Naive thymus-derived CD8-positive, alpha-beta T cell (primary cell): ENCODE data around the gene RPLP2. TPM values are rescaled to one million over a fixed set of nuclear protein-coding genes. Genes with fewer than 3 reads are reported as not detected.

Experiments
- polyA plus RNA-seq, 3 donors: library from polyadenylated mRNA; unstranded; fragments of 300-500 nt; fragmentation: Illumina TruSeq; gene quantifications; one replicate each; pipeline ENCODE4 v1.2.3, GENCODE V29; 2021
- total RNA-seq, 8 experiments: library from RNA in 2 of 8; stranded (reverse) in 2 of 8; gene quantifications; one replicate each; pipeline ENCODE4 v1.2.3 and lab custom pipeline; 2021 to 2026

RPLP2 gene
- total and polyA plus RNA-seq, 5 experiments from 2014 or later: 4,080 to 5,522 (median 5,338) TPM

Other genes starting within 250 kb of the RPLP2 start
- 1 to 10 TPM; 6.5 to 7.2 TPM for gene LMNTD2, start 249.2 kb upstream of the RPLP2 start, total RNA-seq
- 1 to 10 TPM in 1 of 3 donors, under 1 TPM in 2; 0.96 to 1.9 (median 0.99) TPM for gene LMNTD2, start 249.2 kb upstream of the RPLP2 start, polyA plus RNA-seq
- 10 to 100 TPM; 33.7 to 37.6 TPM for gene RASSF7, start 249.0 kb upstream of the RPLP2 start, total RNA-seq
- 10 to 100 TPM; 22.5 to 32.3 (median 24.2) TPM for gene RASSF7, start 249.0 kb upstream of the RPLP2 start, polyA plus RNA-seq
- gene PHRF1, start 233.5 kb upstream of the RPLP2 start, total RNA-seq: 10 to 100 TPM; 48.9 to 54.7 TPM
- gene PHRF1, start 233.5 kb upstream of the RPLP2 start, polyA plus RNA-seq: 10 to 100 TPM in 1 of 3 donors, 1 to 10 TPM in 2; 3.5 to 19.8 (median 6.7) TPM
- gene IRF7, start 194.0 kb upstream of the RPLP2 start, total RNA-seq: 10 to 100 TPM; 55.0 to 55.2 TPM
- 10 to 100 TPM; 19.8 to 38.6 (median 25.3) TPM for gene IRF7, start 194.0 kb upstream of the RPLP2 start, polyA plus RNA-seq
- not detected for gene CDHR5, start 185.0 kb upstream of the RPLP2 start, total RNA-seq
- gene CDHR5, start 185.0 kb upstream of the RPLP2 start, polyA plus RNA-seq: not detected
- gene SCT, start 182.8 kb upstream of the RPLP2 start, total RNA-seq: not detected
- not detected for gene SCT, start 182.8 kb upstream of the RPLP2 start, polyA plus RNA-seq
- 1 to 10 TPM; 1.2 to 1.4 TPM for gene DRD4, start 172.7 kb upstream of the RPLP2 start, total RNA-seq
- not detected for gene DRD4, start 172.7 kb upstream of the RPLP2 start, polyA plus RNA-seq
- 10 to 100 TPM; 46.5 to 51.0 TPM for gene DEAF1, start 114.7 kb upstream of the RPLP2 start, total RNA-seq
- 10 to 100 TPM; 27.0 to 58.2 (median 27.9) TPM for gene DEAF1, start 114.7 kb upstream of the RPLP2 start, polyA plus RNA-seq
- 10 to 100 TPM; 46.0 to 49.2 TPM for gene TMEM80, start 114.2 kb upstream of the RPLP2 start, total RNA-seq
- 10 to 100 TPM; 22.2 to 44.6 (median 32.4) TPM for gene TMEM80, start 114.2 kb upstream of the RPLP2 start, polyA plus RNA-seq
- 1 to 10 TPM; 8.2 to 9.7 TPM for gene EPS8L2, start 103.7 kb upstream of the RPLP2 start, total RNA-seq
- gene EPS8L2, start 103.7 kb upstream of the RPLP2 start, polyA plus RNA-seq: 10 to 100 TPM in 2 of 3 donors, 1 to 10 TPM in 1; 9.6 to 20.4 (median 14.8) TPM
- gene TALDO1, start 62.5 kb upstream of the RPLP2 start, total RNA-seq: 100 to 1,000 TPM; 120 to 124 TPM
- gene TALDO1, start 62.5 kb upstream of the RPLP2 start, polyA plus RNA-seq: 100 to 1,000 TPM; 160 to 173 (median 166) TPM
- gene GATD1, start 32.5 kb upstream of the RPLP2 start, total RNA-seq: 10 to 100 TPM; 57.0 to 65.6 TPM
- 10 to 100 TPM in 2 of 3 donors, 1 to 10 TPM in 1; 7.2 to 20.7 (median 12.8) TPM for gene GATD1, start 32.5 kb upstream of the RPLP2 start, polyA plus RNA-seq
- not detected for gene CEND1, start 19.9 kb upstream of the RPLP2 start, total RNA-seq
- not detected for gene CEND1, start 19.9 kb upstream of the RPLP2 start, polyA plus RNA-seq
- gene SLC25A22, start 11.7 kb upstream of the RPLP2 start, total RNA-seq: 10 to 100 TPM; 18.1 to 19.2 TPM
- gene SLC25A22, start 11.7 kb upstream of the RPLP2 start, polyA plus RNA-seq: 10 to 100 TPM in 1 of 3 donors, 1 to 10 TPM in 2; 6.4 to 16.4 (median 6.5) TPM
- 10 to 100 TPM; 37.7 to 40.7 TPM for gene PIDD1, start 4.7 kb upstream of the RPLP2 start, total RNA-seq
- 1 to 10 TPM; 2.5 to 6.6 (median 4.1) TPM for gene PIDD1, start 4.7 kb upstream of the RPLP2 start, polyA plus RNA-seq
- gene PNPLA2, start 8.9 kb downstream of the RPLP2 start, total RNA-seq: 100 to 1,000 TPM; 248 to 251 TPM
- 10 to 100 TPM; 20.5 to 42.7 (median 31.5) TPM for gene PNPLA2, start 8.9 kb downstream of the RPLP2 start, polyA plus RNA-seq
- under 1 TPM; 0.60 to 0.85 TPM for gene CRACR2B, start 18.0 kb downstream of the RPLP2 start, total RNA-seq
- gene CRACR2B, start 18.0 kb downstream of the RPLP2 start, polyA plus RNA-seq: under 1 TPM in 1 of 3 donors, not detected in 2; 0.18 TPM
- gene CD151, start 23.0 kb downstream of the RPLP2 start, total RNA-seq: 10 to 100 TPM; 20.8 to 24.3 TPM
- gene CD151, start 23.0 kb downstream of the RPLP2 start, polyA plus RNA-seq: 10 to 100 TPM in 2 of 3 donors, 1 to 10 TPM in 1; 9.4 to 11.2 (median 10.2) TPM
- 10 to 100 TPM; 50.3 to 50.6 TPM for gene POLR2L, start 32.6 kb downstream of the RPLP2 start, total RNA-seq
- gene POLR2L, start 32.6 kb downstream of the RPLP2 start, polyA plus RNA-seq: 100 to 1,000 TPM in 1 of 3 donors, 10 to 100 TPM in 2; 96.5 to 102 (median 99.7) TPM
- 1 to 10 TPM; 6.0 to 8.9 TPM for gene TSPAN4, start 32.9 kb downstream of the RPLP2 start, total RNA-seq
- gene TSPAN4, start 32.9 kb downstream of the RPLP2 start, polyA plus RNA-seq: 10 to 100 TPM in 1 of 3 donors, 1 to 10 TPM in 2; 7.2 to 12.8 (median 8.3) TPM
- gene CHID1, start 100.8 kb downstream of the RPLP2 start, total RNA-seq: 10 to 100 TPM; 54.6 to 55.8 TPM
- gene CHID1, start 100.8 kb downstream of the RPLP2 start, polyA plus RNA-seq: 10 to 100 TPM; 50.2 to 61.5 (median 54.7) TPM
- 10 to 100 TPM; 77.8 to 80.8 TPM for gene AP2A2, start 115.9 kb downstream of the RPLP2 start, total RNA-seq
- 10 to 100 TPM in 2 of 3 donors, 1 to 10 TPM in 1; 8.2 to 13.9 (median 11.6) TPM for gene AP2A2, start 115.9 kb downstream of the RPLP2 start, polyA plus RNA-seq
- not detected for gene MUC6, start 226.8 kb downstream of the RPLP2 start, total RNA-seq
- not detected for gene MUC6, start 226.8 kb downstream of the RPLP2 start, polyA plus RNA-seq